ENCODE results near the gene MLLT3.

Gene MLLT3

DNA sequence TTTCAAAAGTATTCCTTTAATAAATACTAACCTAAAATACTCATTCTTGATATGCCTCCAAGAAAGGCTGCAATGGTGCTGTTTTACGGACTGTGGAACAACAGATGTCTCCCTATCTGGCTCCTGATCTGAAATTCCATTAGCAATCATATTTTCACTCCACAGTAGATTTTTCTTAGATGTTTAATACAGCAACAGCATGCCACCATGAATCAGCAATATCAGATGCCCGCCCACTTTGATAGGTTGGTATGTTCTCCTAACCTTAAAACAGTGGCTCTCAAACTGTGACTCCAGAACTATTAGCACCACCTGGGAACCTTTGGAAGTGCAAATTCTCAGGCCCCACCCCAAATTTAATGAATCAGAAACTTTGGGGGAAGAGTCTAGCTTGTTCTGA is 110.2 kb downstream of the MLLT3 start:
- no peak for DNase-seq (ENCODE audit: low read depth in 2 of 2)

DNA sequence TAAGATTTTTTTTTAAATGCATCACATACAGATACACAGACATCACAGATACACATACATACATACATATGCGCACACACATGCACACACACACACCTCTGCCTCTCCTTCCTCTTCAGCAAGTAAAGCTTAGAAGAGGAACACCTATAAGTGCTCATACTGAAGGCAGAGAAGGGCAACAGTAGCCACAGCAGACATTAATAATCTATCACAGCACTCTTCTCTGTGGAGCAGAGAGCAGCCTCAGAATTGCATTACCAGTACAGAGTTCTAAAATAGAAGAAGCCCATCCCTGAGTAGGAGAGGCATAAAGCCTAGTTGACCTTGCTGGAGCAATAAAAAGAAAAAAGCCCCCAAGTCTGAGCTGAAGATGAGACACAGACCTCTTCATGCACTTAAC is 110.6 kb downstream of the MLLT3 start:
- DNase-seq (ENCODE audit: low read depth in 2 of 2) = no peak

DNA sequence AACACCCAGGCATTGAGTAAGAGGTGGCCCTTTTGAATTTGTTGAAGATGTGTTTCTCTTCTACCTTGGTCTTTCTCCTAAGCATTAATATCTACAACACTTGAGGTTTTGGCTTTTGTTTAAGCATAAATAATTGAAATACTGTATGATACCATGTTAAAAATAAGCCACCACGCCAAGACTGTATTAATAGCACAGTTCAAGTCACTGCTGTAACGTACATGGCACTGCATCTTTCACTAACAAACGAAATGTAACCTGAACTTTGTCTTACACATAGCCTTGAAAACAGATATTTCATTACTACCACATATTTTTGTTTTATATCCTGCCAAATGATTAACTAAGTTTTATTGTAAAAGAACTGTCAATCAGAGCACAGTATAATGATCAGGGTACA is 112.8 kb downstream of the MLLT3 start:
- DNase-seq (ENCODE audit: low read depth in 2 of 2) = no peak

DNA sequence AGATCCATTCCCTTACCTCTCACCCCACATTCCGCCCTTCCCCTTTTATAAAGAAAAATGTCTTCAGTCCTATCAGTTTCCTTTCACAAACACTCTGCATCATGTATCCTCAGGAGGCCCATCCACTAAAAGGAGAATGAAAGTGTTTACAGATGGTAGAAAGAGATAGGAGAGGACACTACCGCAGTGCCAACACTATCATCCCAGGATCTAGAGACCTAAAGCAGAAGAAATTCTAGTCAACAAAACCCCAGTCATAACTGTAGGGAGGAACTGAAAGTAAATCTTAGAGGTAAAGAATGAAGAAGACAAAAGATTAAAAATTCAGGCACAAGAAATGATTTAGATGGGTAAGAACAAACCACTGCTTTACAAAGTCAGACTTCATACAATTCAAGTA is 114.1 kb downstream of the MLLT3 start:
- DNase-seq (ENCODE audit: low read depth in 2 of 2) = no peak

DNA sequence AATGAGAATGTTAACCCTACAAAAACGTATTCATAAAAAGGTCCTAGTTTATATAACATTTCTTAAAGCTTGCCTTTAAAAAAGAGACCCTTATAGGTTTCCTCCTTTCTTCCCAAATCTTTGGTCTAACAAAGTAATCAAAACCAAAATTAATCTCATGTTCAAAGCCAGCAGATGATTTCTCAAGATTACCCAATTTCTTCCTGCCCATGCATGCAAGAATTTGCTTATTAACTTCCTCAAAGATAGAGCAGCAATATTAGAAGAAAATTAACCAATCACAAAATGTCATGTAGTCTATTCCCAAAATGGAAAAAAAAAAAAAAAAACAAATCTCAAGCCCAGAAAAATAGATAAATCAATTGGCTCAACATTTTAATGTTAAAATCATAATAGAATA is 114.9 kb downstream of the MLLT3 start:
- no peak for DNase-seq (ENCODE audit: low read depth in 2 of 2)

DNA sequence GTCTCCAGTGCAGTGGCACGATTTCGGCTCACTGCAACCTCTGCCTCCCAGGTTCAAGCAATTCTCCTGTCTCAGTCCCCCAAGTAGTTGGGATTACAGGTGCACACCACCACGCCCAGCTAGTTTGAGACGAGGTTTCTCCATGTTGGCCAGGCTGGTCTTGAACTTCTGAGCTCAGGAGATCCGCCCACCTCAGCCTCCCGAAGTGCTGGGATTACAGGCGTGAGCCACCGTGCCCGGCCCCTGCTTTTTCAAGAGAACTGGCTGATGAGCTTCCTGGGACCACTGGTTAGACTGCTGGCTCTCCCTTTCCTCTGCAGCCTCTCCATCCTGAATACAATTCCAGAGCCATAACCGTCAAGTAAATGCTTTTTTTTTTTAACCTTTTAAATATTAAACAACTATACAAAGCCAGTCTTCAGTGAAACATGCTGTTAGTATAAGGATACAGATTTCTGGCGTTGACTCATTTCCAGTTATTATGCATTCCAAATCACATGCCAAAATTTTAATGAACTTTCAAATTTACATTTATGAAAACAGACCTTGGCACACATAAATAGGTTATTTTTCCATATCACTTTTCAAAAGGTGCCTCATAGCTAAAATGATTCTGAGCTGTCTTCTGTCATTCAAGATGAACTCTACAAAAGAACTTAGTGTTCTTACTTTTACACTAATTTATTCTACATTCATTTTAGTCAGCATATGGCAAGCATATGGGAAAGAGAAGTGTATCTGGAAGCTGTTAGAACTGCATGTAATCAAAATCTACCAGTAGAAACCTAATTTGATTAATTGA is 116.0 kb downstream of the MLLT3 start:
- no peak for DNase-seq (ENCODE audit: low read depth in 2 of 2)

DNA sequence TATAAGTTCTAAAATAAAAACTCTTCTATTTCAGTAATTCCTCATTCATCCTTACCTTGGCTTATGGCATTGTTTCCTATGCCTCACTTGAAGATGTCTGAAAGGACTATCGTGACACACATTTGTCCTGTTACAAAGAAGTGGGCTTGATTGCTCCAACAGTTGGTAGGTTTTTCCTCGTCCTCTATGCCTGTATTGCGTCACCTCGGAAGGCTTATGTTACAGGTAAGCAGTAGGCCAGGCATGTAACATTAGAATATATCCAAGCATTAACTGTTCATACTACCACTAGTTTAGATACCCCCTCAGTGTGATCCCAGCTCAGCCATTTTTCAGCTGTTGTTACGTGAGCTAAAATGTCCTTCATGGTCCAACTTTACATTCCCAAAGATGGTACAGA is 116.7 kb downstream of the MLLT3 start:
- no peak for DNase-seq (ENCODE audit: low read depth in 2 of 2)

DNA sequence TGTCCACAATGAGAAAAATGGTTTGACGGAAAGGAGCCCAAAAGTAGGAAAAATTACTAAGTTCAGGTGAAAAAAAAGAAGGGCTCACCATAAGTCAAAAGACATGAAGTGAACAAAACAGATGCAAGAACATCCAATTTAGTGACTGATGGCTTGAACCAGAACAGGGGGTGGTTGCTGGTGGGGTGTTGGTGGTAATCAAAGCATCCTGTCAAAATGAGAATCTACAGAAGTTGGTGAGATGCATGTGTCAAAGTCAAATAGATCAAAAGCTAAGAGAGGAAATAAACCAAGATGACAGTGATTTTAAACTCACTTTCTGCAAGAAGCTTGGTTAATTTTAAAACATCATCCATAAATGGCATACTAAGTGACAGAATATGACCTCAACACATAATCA is 117.4 kb downstream of the MLLT3 start:
- DNase-seq (ENCODE audit: low read depth in 2 of 2) = no peak

DNA sequence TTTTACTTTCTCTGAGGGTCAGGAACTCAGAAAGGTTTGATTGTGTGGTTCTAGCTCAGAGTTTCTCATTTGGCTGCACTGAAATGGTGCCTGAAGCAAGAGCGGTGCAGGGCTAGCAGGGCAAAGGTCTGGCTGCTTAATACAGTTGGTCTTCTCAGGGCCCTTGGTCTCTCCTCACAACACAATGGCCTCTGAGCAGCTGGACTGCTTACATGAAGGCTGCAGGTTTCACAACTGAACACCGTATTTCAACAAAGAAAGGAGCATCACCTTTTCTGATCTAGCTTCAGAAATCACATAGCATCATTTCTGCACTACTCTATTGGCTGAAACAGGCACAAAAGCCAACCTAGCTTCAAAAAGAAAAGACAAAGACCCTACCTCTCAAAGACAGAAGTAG is 122.2 kb downstream of the MLLT3 start:
- no peak for DNase-seq (ENCODE audit: low read depth in 2 of 2)

DNA sequence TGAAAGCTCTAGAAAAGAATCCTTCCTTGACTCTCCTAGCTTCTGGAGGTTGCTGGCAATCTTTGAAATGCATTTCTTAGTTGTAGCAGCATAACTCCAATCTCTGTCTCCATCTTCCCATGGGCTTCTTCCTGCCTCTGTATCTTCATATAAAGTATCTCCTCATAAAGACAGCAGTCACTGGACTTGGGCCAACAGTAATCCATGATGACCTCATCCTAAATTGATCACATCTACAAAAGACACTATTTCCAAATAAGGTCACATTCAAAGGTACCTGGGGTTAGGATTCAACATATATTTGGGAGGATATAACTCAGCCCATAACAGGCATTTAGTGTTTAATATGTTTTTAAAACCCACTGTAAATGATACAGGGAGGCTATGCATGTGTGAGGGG is 123.3 kb downstream of the MLLT3 start:
- DNase-seq (ENCODE audit: low read depth in 2 of 2) = no peak

DNA sequence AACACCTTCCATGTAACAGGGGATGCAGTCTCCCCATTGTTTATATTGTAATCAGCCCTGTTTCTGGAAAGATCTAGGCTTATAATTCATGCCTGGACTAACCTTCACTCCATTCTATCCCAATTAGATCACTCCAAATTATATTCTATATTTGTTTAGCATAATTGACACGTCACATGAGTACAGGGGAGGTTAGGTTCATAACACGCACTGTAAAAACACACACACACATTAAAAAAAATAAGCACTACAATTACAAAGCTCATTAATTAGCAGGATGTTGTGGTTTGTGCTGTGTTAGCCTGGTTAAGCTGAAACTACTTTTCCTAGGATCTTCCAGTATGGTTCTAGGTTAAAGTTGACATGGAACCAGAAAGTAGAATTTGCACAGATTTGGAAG is 126.0 kb downstream of the MLLT3 start:
- no peak for DNase-seq (ENCODE audit: low read depth in 2 of 2)

DNA sequence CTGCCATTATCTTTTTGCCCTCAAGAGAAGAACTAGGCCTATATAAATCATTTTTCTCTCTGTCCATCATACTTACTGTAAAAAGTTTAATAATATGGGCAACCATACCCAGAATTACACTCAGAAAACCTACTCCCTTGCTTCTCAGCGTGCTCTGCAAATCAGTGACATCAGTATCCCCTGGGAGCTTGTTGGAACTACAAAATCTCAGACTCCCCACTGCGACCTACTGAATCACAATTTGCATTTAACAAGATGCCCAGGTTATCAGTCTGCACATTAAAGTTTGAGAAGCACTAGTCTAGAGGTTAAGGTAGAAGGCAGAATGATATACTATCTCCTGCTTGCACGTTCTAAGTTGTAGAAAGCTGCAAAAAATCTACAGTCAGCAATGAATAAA is 127.2 kb downstream of the MLLT3 start:
- no peak for DNase-seq (ENCODE audit: low read depth in 2 of 2)

DNA sequence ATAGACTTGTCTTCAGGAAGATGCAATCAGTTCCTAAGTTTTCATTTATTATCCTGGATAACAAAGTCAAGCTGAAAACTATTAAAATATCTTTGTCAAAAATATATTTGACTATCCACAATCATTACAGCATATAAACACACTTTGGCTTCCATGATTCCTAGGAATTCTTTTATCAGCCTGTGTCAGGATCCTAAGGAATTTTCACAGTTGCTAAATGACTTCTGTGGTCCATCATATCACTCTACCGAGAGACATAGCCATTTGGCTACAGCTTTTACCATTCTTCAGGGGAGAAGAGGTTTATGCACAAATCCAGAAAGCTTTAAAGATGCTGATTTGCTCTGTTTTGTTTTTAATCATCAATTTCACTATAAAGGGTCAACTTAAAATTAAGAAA is 128.3 kb downstream of the MLLT3 start:
- no peak for DNase-seq (ENCODE audit: low read depth in 2 of 2)

DNA sequence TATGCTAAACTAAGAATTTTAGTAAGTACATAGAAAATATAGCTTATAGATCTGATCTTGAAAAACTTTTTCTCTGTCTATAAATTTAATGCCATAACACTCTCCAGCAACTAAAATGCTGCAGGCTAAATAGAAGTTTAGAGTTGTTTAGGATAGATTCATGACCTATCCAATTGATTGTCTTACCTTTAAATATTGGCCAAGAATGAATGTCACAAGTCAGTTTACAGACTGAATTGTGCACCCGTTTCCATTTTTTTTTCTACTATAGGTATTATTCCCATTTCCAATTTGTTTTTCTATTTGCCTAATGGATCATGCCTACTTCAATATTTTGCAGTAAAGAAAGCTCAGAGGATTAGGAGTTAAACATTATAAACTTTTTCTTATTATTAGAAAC is 129.5 kb downstream of the MLLT3 start:
- no peak for DNase-seq (ENCODE audit: low read depth in 2 of 2)

DNA sequence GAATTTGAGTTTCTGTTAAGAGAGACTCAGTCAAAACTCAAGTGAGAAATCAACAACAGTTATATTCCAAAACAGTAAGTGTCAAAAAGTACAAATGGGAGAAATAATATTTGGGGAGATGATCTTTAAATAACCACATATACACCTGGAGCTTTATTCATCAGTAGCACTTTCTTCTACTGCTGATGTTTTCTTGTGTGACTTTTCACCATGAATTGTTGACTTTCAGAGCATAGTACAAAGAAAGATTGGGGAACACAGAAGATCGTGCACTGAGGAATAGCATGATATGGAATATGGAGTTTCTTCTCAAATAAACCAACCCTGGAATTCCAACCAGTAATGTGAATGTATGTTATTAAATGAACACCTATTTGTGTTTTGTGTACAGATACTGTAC is 130.7 kb downstream of the MLLT3 start:
- DNase-seq (ENCODE audit: low read depth in 2 of 2) = no peak

DNA sequence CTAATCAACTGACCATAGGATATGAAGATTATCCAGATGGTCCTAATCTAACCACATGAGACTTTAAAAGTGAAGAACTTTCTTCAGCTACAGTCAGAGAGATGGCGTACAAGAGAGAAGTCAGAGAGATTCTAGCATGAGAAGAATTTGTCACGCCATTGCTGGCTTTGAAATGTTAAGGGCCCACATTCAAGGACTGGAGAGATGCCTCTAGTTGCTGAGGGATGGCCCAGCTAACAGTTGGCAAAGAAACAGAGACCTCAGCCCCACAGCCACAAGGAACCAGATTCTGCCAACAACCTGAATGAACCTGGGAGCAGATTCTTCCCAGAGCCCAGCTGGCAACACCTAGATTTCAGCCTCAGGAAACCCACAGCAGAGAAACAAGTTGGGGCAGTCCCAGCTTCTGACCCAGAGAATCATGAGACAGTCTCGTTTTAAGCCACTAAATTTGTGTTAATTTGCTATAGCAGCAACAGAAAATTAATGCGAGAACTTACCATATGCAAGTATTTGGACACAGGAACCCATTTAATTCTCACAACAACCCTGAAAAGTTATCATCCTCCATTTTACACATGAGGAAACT is 132.0 kb downstream of the MLLT3 start:
- no peak for DNase-seq (ENCODE audit: low read depth in 2 of 2)

DNA sequence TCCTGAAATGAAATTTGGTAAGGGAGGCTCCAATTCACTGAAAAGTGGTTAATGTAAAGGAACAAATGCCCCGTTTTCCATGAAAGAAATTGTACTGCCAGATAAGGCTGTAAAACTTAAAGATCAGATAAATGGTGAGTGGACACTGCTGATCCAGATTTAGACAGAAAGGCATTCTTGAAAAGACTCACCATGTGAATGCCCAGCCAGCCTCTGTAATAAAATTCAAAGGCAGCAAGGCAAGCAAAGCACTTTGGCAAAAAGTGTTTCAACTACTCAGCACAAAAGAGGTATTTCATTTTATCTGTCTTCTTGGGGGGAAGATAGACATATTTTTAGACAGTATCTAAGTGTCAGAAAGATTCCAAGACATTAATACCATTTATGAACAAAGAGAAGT is 133.6 kb downstream of the MLLT3 start:
- DNase-seq (ENCODE audit: low read depth in 2 of 2) = no peak

DNA sequence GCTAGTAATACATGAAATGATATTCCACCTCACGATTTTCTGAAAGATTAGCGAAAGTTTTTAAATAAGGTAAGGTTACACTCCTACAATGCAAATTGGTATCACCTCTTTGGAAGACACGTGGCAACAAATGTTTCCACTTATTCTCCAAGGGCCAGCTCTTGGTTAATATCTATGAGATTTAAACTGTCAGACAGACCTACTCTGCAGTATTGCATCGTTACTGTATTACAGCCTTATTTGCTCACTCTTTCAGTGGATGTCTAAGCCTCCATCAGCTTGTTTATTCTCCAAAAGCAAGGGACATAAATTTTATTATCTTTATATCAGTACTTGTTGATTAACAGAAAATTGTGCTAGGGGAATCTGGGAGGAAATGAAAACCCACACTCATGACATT is 135.7 kb downstream of the MLLT3 start:
- no peak for DNase-seq (ENCODE audit: low read depth in 2 of 2)

DNA sequence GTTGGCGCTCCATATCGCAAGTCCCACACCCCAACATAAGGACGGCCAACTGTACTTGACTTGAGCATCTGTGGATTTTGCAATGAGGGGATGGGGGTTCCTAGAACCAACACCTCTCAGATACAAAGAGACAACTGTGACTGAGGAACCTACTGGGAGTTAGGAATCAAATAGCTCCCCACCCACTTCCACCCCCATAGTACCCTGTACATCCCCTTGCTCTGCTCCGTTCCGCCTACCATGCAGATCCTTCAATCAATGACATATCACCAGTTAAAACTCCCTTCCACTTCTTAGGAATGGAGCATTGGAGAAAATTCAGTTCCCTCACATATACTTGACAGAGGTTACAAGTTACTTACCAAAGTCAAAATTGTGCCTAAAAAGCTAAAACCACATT is 140.9 kb downstream of the MLLT3 start:
- DNase-seq (ENCODE audit: low read depth in 2 of 2) = no peak

DNA sequence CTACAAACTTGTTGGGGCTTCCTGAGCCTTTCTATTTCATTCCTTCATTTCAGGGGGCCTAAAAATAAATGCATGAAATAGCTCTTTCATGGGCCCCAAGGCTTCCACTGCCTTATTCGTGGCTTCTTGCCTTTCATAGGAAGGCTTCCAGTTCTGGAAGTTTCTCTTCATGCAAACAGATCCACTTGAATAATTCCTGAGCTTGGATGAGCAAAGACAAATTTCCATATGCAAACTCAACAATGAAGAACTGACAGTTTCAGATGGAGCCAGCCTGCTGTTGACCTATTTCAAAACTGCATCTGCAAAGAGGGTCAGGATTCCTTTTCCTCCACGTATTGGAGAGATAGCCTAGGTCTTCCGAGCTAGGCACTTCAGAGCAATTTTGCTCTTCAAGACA is 142.1 kb downstream of the MLLT3 start:
- DNase-seq (ENCODE audit: low read depth in 2 of 2) = no peak

DNA sequence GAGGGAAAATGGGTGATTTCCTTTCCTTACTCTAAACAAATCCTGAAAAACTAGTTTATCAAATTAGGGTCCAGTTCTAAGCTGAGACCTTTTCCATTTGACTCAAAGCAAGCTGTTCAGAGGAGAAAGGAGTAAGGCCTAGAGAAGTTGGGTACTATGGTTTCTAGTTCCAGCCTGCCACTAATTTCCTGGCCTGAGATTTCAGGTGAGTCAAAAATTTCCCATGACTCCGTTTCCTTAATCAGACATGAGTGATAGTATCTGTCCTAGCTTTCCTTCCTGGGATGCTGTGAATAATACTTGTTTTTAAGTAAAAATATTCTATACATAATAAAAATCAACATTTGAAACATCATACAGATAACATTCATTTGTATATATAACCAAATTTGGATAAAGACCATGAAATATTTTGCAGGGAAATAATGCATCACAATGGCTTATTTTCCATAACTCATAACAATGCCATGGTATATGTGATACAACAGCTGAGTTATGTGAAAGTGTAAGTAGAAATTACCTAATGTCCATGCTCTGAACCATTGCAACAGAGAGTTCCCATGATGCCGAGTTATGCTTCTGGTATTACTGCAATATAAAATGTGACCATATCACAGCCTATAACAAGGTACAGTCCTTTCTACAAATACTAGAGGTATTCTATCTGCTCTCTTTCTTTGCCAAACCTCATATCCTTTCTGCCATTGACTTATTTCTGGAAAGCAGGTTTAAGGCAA is 142.7 kb downstream of the MLLT3 start:
- no peak for DNase-seq (ENCODE audit: low read depth in 2 of 2)

DNA sequence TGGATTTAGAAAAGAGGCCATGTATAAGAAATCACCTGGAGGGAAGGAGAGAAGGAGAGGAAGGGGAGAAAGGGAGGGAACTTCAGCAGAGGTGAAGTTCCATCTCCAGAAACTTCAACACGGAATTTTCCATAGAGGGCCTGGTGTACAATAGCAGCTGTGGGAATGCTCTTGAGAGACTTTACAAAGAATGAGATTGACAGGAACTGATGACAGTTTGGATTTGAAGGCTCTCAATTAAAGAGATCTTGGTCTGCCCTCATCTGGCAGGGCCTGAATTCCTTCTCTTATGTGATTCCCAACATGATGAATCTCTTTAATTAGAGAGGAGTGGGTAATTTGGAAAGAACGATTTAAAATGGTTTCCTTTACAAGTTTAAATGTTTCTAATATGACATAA is 143.5 kb downstream of the MLLT3 start:
- no peak for DNase-seq (ENCODE audit: low read depth in 2 of 2)

DNA sequence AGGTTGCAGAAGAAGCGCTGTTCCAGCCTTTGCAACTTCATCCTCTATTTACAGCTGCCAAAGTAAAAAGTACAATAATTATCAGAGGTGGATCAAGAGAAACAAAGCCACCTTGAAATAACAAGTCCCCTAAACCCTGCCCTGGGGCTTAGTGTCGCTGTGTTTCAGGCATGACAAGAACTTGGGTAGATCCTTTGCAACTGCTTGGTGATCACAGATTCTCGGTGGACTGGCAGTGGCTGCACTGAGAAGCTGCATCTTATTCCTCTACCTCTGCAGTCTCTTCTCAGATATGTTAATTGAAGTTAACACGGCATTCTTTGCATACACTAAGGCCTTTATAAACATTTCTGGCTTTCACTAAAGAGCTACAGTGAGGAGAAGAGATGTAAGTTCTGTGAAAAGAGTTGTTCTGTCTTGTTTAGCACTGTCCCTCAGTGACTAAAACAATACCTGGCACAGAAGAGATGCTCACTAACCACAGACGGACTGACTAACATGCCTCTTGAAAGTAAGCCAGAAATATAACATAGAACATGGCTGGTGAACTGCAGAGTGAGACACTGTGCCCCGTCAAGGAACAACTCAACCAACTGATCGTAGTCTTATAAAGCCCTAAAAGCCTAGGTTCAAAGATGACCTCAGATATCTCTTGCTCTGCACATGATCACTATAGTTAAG is 144.2 kb downstream of the MLLT3 start:
- no peak for DNase-seq (ENCODE audit: low read depth in 2 of 2)

Measured in stimulated activated CD8-positive, alpha-beta memory T cell treated with anti-CD3 and anti-CD28 coated beads, Interleukin-2, amount 100 ng/mL, for 1 hour (primary cell).